LNCAP (cell line): Measurements from ENCODE around the gene USP32.

Experiments used
- CTCF ChIP-seq: fragments of 450-650 bp; IDR thresholded peaks from 2 replicates; pipeline ENCODE4 v1.5.1; 2017; ENCODE audit warnings: mild to moderate bottlenecking

The USP32 gene

GRCh38 chr17:60314423-60314822 is 77.5 kb downstream of the USP32 start:
- TF ChIP-seq CTCF: no peak

DNA sequence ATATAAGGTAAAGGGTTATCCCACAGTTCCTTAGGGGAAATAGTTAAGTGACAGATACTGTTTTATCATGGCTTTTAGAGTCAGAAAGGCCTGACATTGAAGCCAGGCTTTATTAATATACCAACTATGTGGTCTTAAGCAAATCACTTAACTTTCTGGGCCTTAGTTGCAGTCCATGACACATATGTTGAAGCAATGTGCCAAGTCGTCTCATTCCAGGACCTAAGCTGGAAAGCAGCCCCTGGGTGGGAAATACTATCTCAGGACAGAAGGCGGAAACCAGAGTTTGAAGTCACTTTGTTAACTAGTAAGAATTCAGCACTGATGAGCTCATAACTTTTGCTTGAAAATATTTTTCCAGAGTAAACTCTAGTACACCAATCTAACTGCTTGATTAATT is 80.0 kb downstream of the USP32 start:
- TF ChIP-seq CTCF: no peak

- no peak for TF ChIP-seq CTCF
Observed at GRCh38 chr17:60311186-60311585, 80.7 kb downstream of the USP32 start.

GRCh38 chr17:60305141-60305540 is 86.8 kb downstream of the USP32 start:
- TF ChIP-seq CTCF: no peak

- TF ChIP-seq CTCF: no peak
Observed at GRCh38 chr17:60304502-60304901, 87.4 kb downstream of the USP32 start.

DNA sequence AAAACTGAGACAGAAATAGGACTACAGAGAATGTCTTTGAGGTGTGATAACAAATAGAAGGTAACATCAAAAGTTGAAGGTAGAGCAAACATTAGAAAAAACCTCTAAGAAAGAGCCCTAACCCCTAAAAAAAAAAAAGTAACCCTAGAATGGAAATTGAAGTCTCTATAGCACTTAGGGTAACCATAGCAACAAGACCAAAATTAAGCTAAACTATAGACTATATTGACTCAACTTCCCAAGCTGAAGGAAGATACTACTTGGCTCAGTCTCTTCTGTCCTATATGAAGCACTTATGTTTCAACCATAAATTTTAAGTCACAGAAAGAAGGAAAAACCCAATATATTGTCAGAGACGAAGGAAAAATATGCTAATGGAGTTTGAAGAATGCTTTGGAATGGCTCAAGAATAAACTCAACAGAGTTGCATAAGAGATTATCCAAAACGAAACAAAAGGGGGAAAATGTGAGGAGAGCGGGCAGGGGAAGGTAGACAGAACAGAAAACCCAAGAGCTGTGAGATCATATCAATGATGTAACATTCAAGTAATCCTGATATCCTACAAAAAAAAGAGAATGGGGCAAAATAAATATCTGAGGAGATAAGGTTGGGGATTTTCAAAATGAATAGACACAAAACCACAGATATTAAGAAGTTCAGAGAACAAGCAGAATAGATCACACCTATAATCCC is 88.4 kb downstream of the USP32 start:
- TF ChIP-seq CTCF: no peak

- no peak for TF ChIP-seq CTCF
Observed at GRCh38 chr17:60301649-60302048, 90.3 kb downstream of the USP32 start.

DNA sequence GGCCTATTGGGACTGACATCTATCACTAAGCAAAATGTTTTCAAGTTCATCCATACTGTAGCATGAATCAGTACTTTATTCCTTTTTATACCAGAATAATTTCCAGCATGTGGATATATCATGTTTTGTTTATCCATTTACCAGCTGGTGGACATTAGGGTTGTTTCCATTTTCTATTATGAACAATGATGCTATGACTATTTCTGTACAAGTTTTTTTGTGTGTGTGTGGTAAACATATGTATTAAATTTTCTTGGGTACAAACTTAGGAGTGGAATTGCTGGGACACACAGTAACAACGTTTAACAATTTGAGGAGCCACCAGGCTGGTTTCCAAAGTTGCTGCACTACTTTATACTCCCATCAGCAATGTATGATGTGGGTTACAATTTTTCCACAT is 91.0 kb downstream of the USP32 start:
- no peak for TF ChIP-seq CTCF
